BE2C (cell line): ENCODE results near the gene SND1.

ENCODE experiments used
- DNase-seq: peaks from one replicate; pipeline ENCODE4 v3.0.0-alpha.2; 2020
- H3K27me3 ChIP-seq: fragments of 250-450 bp; sonication (Bioruptor Pico); 2 replicates; pipeline ENCODE4 v1.5.1; 2020; ENCODE audit warnings: mild to moderate bottlenecking
- H3K36me3 ChIP-seq: fragments of 250-450 bp; sonication (Bioruptor Pico); 2 replicates; pipeline ENCODE4 v1.5.1; 2020; ENCODE audit warnings: mild to moderate bottlenecking
- H3K4me1 ChIP-seq: fragments of 250-450 bp; sonication (Bioruptor Pico); 2 replicates; pipeline ENCODE4 v1.5.1; 2020
- H3K4me3 ChIP-seq: 2 replicates; pipeline ENCODE4 v1.5.1; 2011; ENCODE audit warnings: low read depth, low read length
- H3K9me3 ChIP-seq: fragments of 250-450 bp; sonication (Bioruptor Pico); 2 replicates; pipeline ENCODE4 v1.5.1; 2020
- TF ChIP-seq, protein P1 (sequence below): IDR thresholded peaks from 2 replicates; pipeline ENCODE4 v1.5.1; 2012; ENCODE audit warnings: mild to moderate bottlenecking, low read depth, low read length

SND1 gene

DNA sequence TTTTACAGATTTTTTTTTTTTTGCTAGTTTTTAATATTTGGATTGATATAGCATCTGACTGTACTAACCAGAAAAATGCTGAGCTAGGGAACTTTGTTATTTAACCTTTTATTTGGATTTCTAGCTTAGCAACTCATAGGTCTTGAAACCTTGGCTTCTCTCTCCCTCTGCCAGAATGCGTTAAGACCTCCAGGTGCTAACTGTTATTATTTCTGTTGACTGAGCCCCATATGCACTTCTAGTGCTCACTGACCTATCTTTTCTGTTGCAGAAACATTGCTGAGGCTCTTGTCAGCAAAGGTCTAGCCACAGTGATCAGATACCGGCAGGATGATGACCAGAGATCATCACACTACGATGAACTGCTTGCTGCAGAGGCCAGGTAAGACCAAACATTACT lies 235.6 kb downstream of the SND1 start:
- Histone ChIP-seq H3K27me3 (no peaks in the 10 kb centered on the region), H3K36me3 (peaks cover 19% of the 10 kb centered on the region), H3K4me1 (peaks cover 10% of the 10 kb centered on the region), H3K4me3 (no peak overlapping the region), H3K9me3 (no peaks in the 10 kb centered on the region)
- no peak for DNase-seq
- TF ChIP-seq, protein P1, sequence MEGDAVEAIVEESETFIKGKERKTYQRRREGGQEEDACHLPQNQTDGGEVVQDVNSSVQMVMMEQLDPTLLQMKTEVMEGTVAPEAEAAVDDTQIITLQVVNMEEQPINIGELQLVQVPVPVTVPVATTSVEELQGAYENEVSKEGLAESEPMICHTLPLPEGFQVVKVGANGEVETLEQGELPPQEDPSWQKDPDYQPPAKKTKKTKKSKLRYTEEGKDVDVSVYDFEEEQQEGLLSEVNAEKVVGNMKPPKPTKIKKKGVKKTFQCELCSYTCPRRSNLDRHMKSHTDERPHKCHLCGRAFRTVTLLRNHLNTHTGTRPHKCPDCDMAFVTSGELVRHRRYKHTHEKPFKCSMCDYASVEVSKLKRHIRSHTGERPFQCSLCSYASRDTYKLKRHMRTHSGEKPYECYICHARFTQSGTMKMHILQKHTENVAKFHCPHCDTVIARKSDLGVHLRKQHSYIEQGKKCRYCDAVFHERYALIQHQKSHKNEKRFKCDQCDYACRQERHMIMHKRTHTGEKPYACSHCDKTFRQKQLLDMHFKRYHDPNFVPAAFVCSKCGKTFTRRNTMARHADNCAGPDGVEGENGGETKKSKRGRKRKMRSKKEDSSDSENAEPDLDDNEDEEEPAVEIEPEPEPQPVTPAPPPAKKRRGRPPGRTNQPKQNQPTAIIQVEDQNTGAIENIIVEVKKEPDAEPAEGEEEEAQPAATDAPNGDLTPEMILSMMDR = no peak

- H3K36me3 ChIP-seq = peaks cover 19% of the 10 kb centered on the region
- peaks cover 16% of the 10 kb centered on the region for H3K4me1 ChIP-seq
- no peaks in the 10 kb centered on the region for H3K27me3 ChIP-seq
- no peaks in the 10 kb centered on the region for H3K9me3 ChIP-seq
- no peak overlapping the region for H3K4me3 ChIP-seq
- DNase-seq = no peak
- TF ChIP-seq, protein P1 = no peak
Observed at GRCh38 chr7:127888411-127888810, 236.4 kb downstream of the SND1 start.

- H3K36me3 ChIP-seq = peaks cover 19% of the 10 kb centered on the region
- no peaks in the 10 kb centered on the region for H3K9me3 ChIP-seq
- DNase-seq = no peak
- H3K4me3 ChIP-seq = no peak overlapping the region
- TF ChIP-seq, protein P1 = no peak
- H3K4me1 ChIP-seq = peaks cover 20% of the 10 kb centered on the region
- no peaks in the 10 kb centered on the region for H3K27me3 ChIP-seq
Observed at GRCh38 chr7:127888825-127889224, 236.8 kb downstream of the SND1 start.

GRCh38 chr7:127889677-127890076 lies 237.7 kb downstream of the SND1 start:
- no peak for DNase-seq
- H3K27me3 ChIP-seq = no peaks in the 10 kb centered on the region
- TF ChIP-seq, protein P1 = no peak
- no peak overlapping the region for H3K4me3 ChIP-seq
- H3K9me3 ChIP-seq = no peaks in the 10 kb centered on the region
- peaks cover 19% of the 10 kb centered on the region for H3K36me3 ChIP-seq
- H3K4me1 ChIP-seq = peaks cover 22% of the 10 kb centered on the region

GRCh38 chr7:127890726-127891125 lies 238.7 kb downstream of the SND1 start:
- H3K4me1 ChIP-seq = peaks cover 22% of the 10 kb centered on the region
- TF ChIP-seq, protein P1 = no peak
- H3K4me3 ChIP-seq = no peak overlapping the region
- no peaks in the 10 kb centered on the region for H3K9me3 ChIP-seq
- no peak for DNase-seq
- no peaks in the 10 kb centered on the region for H3K27me3 ChIP-seq
- peaks cover 19% of the 10 kb centered on the region for H3K36me3 ChIP-seq

- DNase-seq = no peak
- Histone ChIP-seq H3K9me3 (no peaks in the 10 kb centered on the region), H3K36me3 (peaks cover 19% of the 10 kb centered on the region), H3K4me3 (no peak overlapping the region), H3K27me3 (no peaks in the 10 kb centered on the region), H3K4me1 (peaks cover 19% of the 10 kb centered on the region)
- TF ChIP-seq, protein P1 = no peak
Observed at GRCh38 chr7:127891144-127891543, 239.2 kb downstream of the SND1 start.
